WTC11 (cell line): Measurements from ENCODE around the gene IFNLR1.

Experiments used
- CREM ChIP-seq: sonication (generic); formaldehyde crosslinking; IDR thresholded peaks from 2 replicates; pipeline ENCODE4 v1.8.1; 2022; ENCODE audit warnings: mild to moderate bottlenecking, missing genetic modification reagents, moderate library complexity
- FOXJ3 ChIP-seq: sonication (generic); formaldehyde crosslinking; IDR thresholded peaks from 2 replicates; pipeline ENCODE4 v1.9.0; 2021; ENCODE audit warnings: missing genetic modification reagents, mild to moderate bottlenecking, borderline replicate concordance
- HMGA2 ChIP-seq: fragments of 250-450 bp; sonication (Bioruptor Pico); IDR thresholded peaks from 2 replicates; pipeline ENCODE4 v1.4.0; 2021; ENCODE audit warnings: mild to moderate bottlenecking, moderate library complexity
- TF ChIP-seq, protein P1 (sequence below): fragments of 200-600 bp; IDR thresholded peaks from 2 replicates; pipeline ENCODE4 v1.8.0; 2022; ENCODE audit warnings: antibody characterized with exemption
- TF ChIP-seq, protein P2 (sequence below): sonication (generic); formaldehyde crosslinking; IDR thresholded peaks from 2 replicates; pipeline ENCODE4 v1.8.1; 2023; ENCODE audit warnings: mild to moderate bottlenecking, missing genetic modification reagents, moderate library complexity
- TF ChIP-seq, protein P3 (sequence below): fragments of 250-450 bp; sonication (Bioruptor Pico); conservative IDR thresholded peaks from 2 replicates; pipeline ENCODE4 v1.9.0; 2021; ENCODE audit warnings: mild to moderate bottlenecking
- TF ChIP-seq, protein P4 (sequence below): sonication (generic); formaldehyde crosslinking; IDR thresholded peaks from 2 replicates; pipeline ENCODE4 v1.8.1; 2023; ENCODE audit warnings: mild to moderate bottlenecking, missing genetic modification reagents, borderline replicate concordance

DNA sequence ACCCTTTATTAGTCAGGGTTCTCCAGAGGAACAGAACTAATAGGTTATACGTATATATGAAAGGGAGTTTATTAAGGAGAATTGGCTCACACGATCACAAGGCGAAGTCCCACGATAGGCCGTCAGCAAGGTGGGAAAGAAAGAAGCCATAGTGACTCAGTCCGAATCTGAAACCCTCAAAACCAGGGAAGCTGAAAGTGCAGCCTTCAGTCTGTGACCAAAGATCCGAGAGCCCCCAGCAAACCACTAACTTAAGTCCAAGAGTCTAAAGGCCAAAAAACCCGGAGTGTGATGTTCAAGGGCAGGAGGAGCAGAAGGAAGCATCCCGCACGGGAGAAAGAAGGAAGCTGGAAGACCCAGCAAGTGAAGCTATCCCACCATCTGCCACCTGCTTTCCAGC is 9.9 kb downstream of the IFNLR1 start:
- TF ChIP-seq FOXJ3 (CRISPR knock-in tag) (no peak), CREM (CRISPR knock-in tag) (no peak), HMGA2 (CRISPR knock-in tag) (no peak)
- TF ChIP-seq, protein P1, sequence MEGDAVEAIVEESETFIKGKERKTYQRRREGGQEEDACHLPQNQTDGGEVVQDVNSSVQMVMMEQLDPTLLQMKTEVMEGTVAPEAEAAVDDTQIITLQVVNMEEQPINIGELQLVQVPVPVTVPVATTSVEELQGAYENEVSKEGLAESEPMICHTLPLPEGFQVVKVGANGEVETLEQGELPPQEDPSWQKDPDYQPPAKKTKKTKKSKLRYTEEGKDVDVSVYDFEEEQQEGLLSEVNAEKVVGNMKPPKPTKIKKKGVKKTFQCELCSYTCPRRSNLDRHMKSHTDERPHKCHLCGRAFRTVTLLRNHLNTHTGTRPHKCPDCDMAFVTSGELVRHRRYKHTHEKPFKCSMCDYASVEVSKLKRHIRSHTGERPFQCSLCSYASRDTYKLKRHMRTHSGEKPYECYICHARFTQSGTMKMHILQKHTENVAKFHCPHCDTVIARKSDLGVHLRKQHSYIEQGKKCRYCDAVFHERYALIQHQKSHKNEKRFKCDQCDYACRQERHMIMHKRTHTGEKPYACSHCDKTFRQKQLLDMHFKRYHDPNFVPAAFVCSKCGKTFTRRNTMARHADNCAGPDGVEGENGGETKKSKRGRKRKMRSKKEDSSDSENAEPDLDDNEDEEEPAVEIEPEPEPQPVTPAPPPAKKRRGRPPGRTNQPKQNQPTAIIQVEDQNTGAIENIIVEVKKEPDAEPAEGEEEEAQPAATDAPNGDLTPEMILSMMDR = no peak
- TF ChIP-seq, protein P2, sequence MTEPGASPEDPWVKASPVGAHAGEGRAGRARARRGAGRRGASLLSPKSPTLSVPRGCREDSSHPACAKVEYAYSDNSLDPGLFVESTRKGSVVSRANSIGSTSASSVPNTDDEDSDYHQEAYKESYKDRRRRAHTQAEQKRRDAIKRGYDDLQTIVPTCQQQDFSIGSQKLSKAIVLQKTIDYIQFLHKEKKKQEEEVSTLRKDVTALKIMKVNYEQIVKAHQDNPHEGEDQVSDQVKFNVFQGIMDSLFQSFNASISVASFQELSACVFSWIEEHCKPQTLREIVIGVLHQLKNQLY (CRISPR knock-in tag) = no peak
- TF ChIP-seq, protein P3, sequence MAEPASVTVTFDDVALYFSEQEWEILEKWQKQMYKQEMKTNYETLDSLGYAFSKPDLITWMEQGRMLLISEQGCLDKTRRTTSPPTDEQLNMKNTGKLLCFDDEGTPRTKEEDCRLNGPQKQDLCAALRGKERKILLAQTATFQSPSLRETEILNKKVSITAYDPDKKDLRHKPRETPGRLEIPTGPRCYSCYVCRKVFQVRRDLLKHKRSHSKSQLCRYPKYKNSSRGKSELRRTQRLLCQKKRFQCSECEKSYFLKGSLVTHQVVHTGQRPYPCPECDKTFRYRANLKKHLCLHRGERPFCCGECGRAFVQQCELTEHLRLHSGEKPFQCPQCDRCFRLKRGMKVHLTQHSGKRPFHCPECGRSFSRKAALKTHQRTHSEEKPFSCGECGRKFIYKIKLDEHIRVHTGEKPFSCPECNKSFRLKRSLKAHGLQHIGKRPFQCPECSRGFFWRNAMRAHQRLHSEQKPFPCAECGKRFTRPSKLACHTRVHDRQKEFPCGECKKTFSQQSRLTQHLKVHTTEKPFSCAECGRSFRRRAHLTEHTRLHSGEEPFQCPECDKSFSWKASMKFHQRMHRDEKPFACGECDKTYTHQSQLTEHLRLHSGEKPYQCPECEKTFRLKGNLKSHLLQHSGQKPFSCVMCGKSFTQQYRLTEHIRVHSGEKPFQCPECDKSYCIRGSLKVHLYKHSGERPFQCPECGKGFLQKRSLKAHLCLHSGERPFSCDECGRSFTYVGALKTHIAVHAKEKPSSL (CRISPR knock-in tag) = no peak
- TF ChIP-seq, protein P4, sequence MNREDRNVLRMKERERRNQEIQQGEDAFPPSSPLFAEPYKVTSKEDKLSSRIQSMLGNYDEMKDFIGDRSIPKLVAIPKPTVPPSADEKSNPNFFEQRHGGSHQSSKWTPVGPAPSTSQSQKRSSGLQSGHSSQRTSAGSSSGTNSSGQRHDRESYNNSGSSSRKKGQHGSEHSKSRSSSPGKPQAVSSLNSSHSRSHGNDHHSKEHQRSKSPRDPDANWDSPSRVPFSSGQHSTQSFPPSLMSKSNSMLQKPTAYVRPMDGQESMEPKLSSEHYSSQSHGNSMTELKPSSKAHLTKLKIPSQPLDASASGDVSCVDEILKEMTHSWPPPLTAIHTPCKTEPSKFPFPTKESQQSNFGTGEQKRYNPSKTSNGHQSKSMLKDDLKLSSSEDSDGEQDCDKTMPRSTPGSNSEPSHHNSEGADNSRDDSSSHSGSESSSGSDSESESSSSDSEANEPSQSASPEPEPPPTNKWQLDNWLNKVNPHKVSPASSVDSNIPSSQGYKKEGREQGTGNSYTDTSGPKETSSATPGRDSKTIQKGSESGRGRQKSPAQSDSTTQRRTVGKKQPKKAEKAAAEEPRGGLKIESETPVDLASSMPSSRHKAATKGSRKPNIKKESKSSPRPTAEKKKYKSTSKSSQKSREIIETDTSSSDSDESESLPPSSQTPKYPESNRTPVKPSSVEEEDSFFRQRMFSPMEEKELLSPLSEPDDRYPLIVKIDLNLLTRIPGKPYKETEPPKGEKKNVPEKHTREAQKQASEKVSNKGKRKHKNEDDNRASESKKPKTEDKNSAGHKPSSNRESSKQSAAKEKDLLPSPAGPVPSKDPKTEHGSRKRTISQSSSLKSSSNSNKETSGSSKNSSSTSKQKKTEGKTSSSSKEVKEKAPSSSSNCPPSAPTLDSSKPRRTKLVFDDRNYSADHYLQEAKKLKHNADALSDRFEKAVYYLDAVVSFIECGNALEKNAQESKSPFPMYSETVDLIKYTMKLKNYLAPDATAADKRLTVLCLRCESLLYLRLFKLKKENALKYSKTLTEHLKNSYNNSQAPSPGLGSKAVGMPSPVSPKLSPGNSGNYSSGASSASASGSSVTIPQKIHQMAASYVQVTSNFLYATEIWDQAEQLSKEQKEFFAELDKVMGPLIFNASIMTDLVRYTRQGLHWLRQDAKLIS (CRISPR knock-in tag) = no peak
